Measurements from ENCODE around the gene TARM1. TPM values are rescaled to one million over a fixed set of nuclear protein-coding genes. Genes with fewer than 3 reads are reported as not detected.

Gene TARM1
- not detected for polyA plus RNA-seq

GRCh38 chr19:54081032-54081431 is at the start of gene TARM1:
Gene TARM1 (minus strand): TSS chr19:54081365. CDS start chr19:54081340, 25 bp downstream.
- no peaks in the 10 kb centered on the region for H3K27me3 ChIP-seq (ENCODE audit: control insufficient read depth in 1 of 2, insufficient read depth in 2 of 2, low read length in 2 of 2)
- peaks cover 2 to 9% of the 10 kb centered on the region in 2 donors for H3K9me3 ChIP-seq (ENCODE audit: control insufficient read depth in 2 of 2, insufficient read depth in 1 of 2, low read depth in 1 of 2, low read length in 1 of 2)
- 81 to 84% methylated on average over 7 of the region's 7 CpGs for WGBS, 2 donors
- no peaks in the 10 kb centered on the region for H3K4me1 ChIP-seq (ENCODE audit: control insufficient read depth in 2 of 2, insufficient read depth in 2 of 2, low read length in 1 of 2)
- H3K36me3 ChIP-seq (ENCODE audit: control insufficient read depth in 2 of 2, insufficient read depth in 2 of 2, low read length in 1 of 2): no peaks in the 10 kb centered on the region
- no peak within 1 kb of the TSS for H3K4me3 ChIP-seq (ENCODE audit: low read depth in 1 of 2, low read length in 2 of 2)
- H3K27ac ChIP-seq (ENCODE audit: low read depth in 2 of 2, low read length in 1 of 2): no peak within 1 kb of the TSS

- H3K27ac ChIP-seq (ENCODE audit: low read depth in 2 of 2, low read length in 1 of 2): no peak overlapping the region
- WGBS, 2 donors: 97 to 98% methylated on average over 20 of the region's 20 CpGs
- H3K4me1 ChIP-seq (ENCODE audit: control insufficient read depth in 2 of 2, insufficient read depth in 2 of 2, low read length in 1 of 2): peaks cover 3% of the 10 kb centered on the region in 2 donors
- H3K36me3 ChIP-seq (ENCODE audit: control insufficient read depth in 2 of 2, insufficient read depth in 2 of 2, low read length in 1 of 2): peaks cover 42 to 51% of the 10 kb centered on the region in 2 donors
- no peaks in the 10 kb centered on the region for H3K27me3 ChIP-seq (ENCODE audit: control insufficient read depth in 1 of 2, insufficient read depth in 2 of 2, low read length in 2 of 2)
- no peaks in the 10 kb centered on the region for H3K9me3 ChIP-seq (ENCODE audit: control insufficient read depth in 2 of 2, insufficient read depth in 1 of 2, low read depth in 1 of 2, low read length in 1 of 2)
- no peak overlapping the region for H3K4me3 ChIP-seq (ENCODE audit: low read depth in 1 of 2, low read length in 2 of 2)
Observed at GRCh38 chr19:54129617-54129996, 48.4 kb upstream of the TARM1 start.

GRCh38 chr19:54128796-54129616 is 47.8 kb upstream of the TARM1 start:
- peaks cover 0 to 3% of the 10 kb centered on the region in 2 donors for H3K4me1 ChIP-seq (ENCODE audit: control insufficient read depth in 2 of 2, insufficient read depth in 2 of 2, low read length in 1 of 2)
- peaks cover 45 to 57% of the 10 kb centered on the region in 2 donors for H3K36me3 ChIP-seq (ENCODE audit: control insufficient read depth in 2 of 2, insufficient read depth in 2 of 2, low read length in 1 of 2)
- H3K9me3 ChIP-seq (ENCODE audit: control insufficient read depth in 2 of 2, insufficient read depth in 1 of 2, low read depth in 1 of 2, low read length in 1 of 2): no peaks in the 10 kb centered on the region
- no peak overlapping the region for H3K27ac ChIP-seq (ENCODE audit: low read depth in 2 of 2, low read length in 1 of 2)
- 95 to 96% methylated on average over 41 of the region's 41 CpGs for WGBS, 2 donors
- H3K4me3 ChIP-seq (ENCODE audit: low read depth in 1 of 2, low read length in 2 of 2): no peak overlapping the region
- H3K27me3 ChIP-seq (ENCODE audit: control insufficient read depth in 1 of 2, insufficient read depth in 2 of 2, low read length in 2 of 2): no peaks in the 10 kb centered on the region

GRCh38 chr19:54128441-54128725 is 47.2 kb upstream of the TARM1 start:
- Histone ChIP-seq H3K4me1 (ENCODE audit: control insufficient read depth in 2 of 2, insufficient read depth in 2 of 2, low read length in 1 of 2) (peaks cover 0 to 2% of the 10 kb centered on the region in 2 donors), H3K36me3 (ENCODE audit: control insufficient read depth in 2 of 2, insufficient read depth in 2 of 2, low read length in 1 of 2) (peaks cover 45 to 63% of the 10 kb centered on the region in 2 donors)

GRCh38 chr19:54127688-54128440 is 46.7 kb upstream of the TARM1 start:
- peaks cover 45 to 68% of the 10 kb centered on the region in 2 donors for H3K36me3 ChIP-seq (ENCODE audit: control insufficient read depth in 2 of 2, insufficient read depth in 2 of 2, low read length in 1 of 2)
- no peaks in the 10 kb centered on the region for H3K27me3 ChIP-seq (ENCODE audit: control insufficient read depth in 1 of 2, insufficient read depth in 2 of 2, low read length in 2 of 2)
- H3K4me1 ChIP-seq (ENCODE audit: control insufficient read depth in 2 of 2, insufficient read depth in 2 of 2, low read length in 1 of 2): no peaks in the 10 kb centered on the region
- WGBS, 2 donors: 92 to 93% methylated on average over 37 to 44 of the region's 44 CpGs
- no peak overlapping the region for H3K4me3 ChIP-seq (ENCODE audit: low read depth in 1 of 2, low read length in 2 of 2)
- H3K9me3 ChIP-seq (ENCODE audit: control insufficient read depth in 2 of 2, insufficient read depth in 1 of 2, low read depth in 1 of 2, low read length in 1 of 2): no peaks in the 10 kb centered on the region
- H3K27ac ChIP-seq (ENCODE audit: low read depth in 2 of 2, low read length in 1 of 2): no peak overlapping the region

More at GRCh38 chr19:54128441-54128725, 47.2 kb upstream of the TARM1 start:
- Histone ChIP-seq H3K27me3 (ENCODE audit: control insufficient read depth in 1 of 2, insufficient read depth in 2 of 2, low read length in 2 of 2) (no peaks in the 10 kb centered on the region), H3K4me3 (ENCODE audit: low read depth in 1 of 2, low read length in 2 of 2) (no peak overlapping the region), H3K27ac (ENCODE audit: low read depth in 2 of 2, low read length in 1 of 2) (no peak overlapping the region), H3K9me3 (ENCODE audit: control insufficient read depth in 2 of 2, insufficient read depth in 1 of 2, low read depth in 1 of 2, low read length in 1 of 2) (no peaks in the 10 kb centered on the region)
- WGBS, 2 donors: 86 to 92% methylated on average over 15 to 20 of the region's 20 CpGs

- Histone ChIP-seq H3K36me3 (ENCODE audit: control insufficient read depth in 2 of 2, insufficient read depth in 2 of 2, low read length in 1 of 2) (peaks cover 44 to 72% of the 10 kb centered on the region in 2 donors), H3K27ac (ENCODE audit: low read depth in 2 of 2, low read length in 1 of 2) (no peak overlapping the region), H3K27me3 (ENCODE audit: control insufficient read depth in 1 of 2, insufficient read depth in 2 of 2, low read length in 2 of 2) (no peaks in the 10 kb centered on the region), H3K4me1 (ENCODE audit: control insufficient read depth in 2 of 2, insufficient read depth in 2 of 2, low read length in 1 of 2) (no peaks in the 10 kb centered on the region), H3K9me3 (ENCODE audit: control insufficient read depth in 2 of 2, insufficient read depth in 1 of 2, low read depth in 1 of 2, low read length in 1 of 2) (no peaks in the 10 kb centered on the region), H3K4me3 (ENCODE audit: low read depth in 1 of 2, low read length in 2 of 2) (no peak overlapping the region)
- WGBS, 2 donors: 87 to 88% methylated on average over 9 of the region's 9 CpGs
Observed at GRCh38 chr19:54125713-54126112, 44.5 kb upstream of the TARM1 start.

GRCh38 chr19:54124393-54124792 is 43.2 kb upstream of the TARM1 start:
- Histone ChIP-seq H3K4me1 (ENCODE audit: control insufficient read depth in 2 of 2, insufficient read depth in 2 of 2, low read length in 1 of 2) (no peaks in the 10 kb centered on the region), H3K36me3 (ENCODE audit: control insufficient read depth in 2 of 2, insufficient read depth in 2 of 2, low read length in 1 of 2) (peaks cover 38 to 68% of the 10 kb centered on the region in 2 donors), H3K27ac (ENCODE audit: low read depth in 2 of 2, low read length in 1 of 2) (no peak overlapping the region), H3K4me3 (ENCODE audit: low read depth in 1 of 2, low read length in 2 of 2) (no peak overlapping the region), H3K27me3 (ENCODE audit: control insufficient read depth in 1 of 2, insufficient read depth in 2 of 2, low read length in 2 of 2) (no peaks in the 10 kb centered on the region), H3K9me3 (ENCODE audit: control insufficient read depth in 2 of 2, insufficient read depth in 1 of 2, low read depth in 1 of 2, low read length in 1 of 2) (no peaks in the 10 kb centered on the region)
- WGBS, 2 donors: 92% methylated on average over 19 of the region's 19 CpGs

GRCh38 chr19:54123682-54124081 is 42.5 kb upstream of the TARM1 start:
- Histone ChIP-seq H3K36me3 (ENCODE audit: control insufficient read depth in 2 of 2, insufficient read depth in 2 of 2, low read length in 1 of 2) (peaks cover 33 to 61% of the 10 kb centered on the region in 2 donors), H3K4me3 (ENCODE audit: low read depth in 1 of 2, low read length in 2 of 2) (no peak overlapping the region)
- 91 to 95% methylated on average over 14 to 17 of the region's 17 CpGs for WGBS, 2 donors

GRCh38 chr19:54121259-54121658 is 40.1 kb upstream of the TARM1 start:
- Histone ChIP-seq H3K4me3 (ENCODE audit: low read depth in 1 of 2, low read length in 2 of 2) (no peak overlapping the region), H3K36me3 (ENCODE audit: control insufficient read depth in 2 of 2, insufficient read depth in 2 of 2, low read length in 1 of 2) (peaks cover 18 to 54% of the 10 kb centered on the region in 2 donors), H3K4me1 (ENCODE audit: control insufficient read depth in 2 of 2, insufficient read depth in 2 of 2, low read length in 1 of 2) (peaks cover 4% of the 10 kb centered on the region in 2 donors), H3K27me3 (ENCODE audit: control insufficient read depth in 1 of 2, insufficient read depth in 2 of 2, low read length in 2 of 2) (no peaks in the 10 kb centered on the region), H3K9me3 (ENCODE audit: control insufficient read depth in 2 of 2, insufficient read depth in 1 of 2, low read depth in 1 of 2, low read length in 1 of 2) (no peaks in the 10 kb centered on the region), H3K27ac (ENCODE audit: low read depth in 2 of 2, low read length in 1 of 2) (no peak overlapping the region)
- WGBS, 2 donors: 90 to 91% methylated on average over 10 of the region's 10 CpGs

More at GRCh38 chr19:54123682-54124081, 42.5 kb upstream of the TARM1 start:
- Histone ChIP-seq H3K9me3 (ENCODE audit: control insufficient read depth in 2 of 2, insufficient read depth in 1 of 2, low read depth in 1 of 2, low read length in 1 of 2) (no peaks in the 10 kb centered on the region), H3K4me1 (ENCODE audit: control insufficient read depth in 2 of 2, insufficient read depth in 2 of 2, low read length in 1 of 2) (no peaks in the 10 kb centered on the region), H3K27me3 (ENCODE audit: control insufficient read depth in 1 of 2, insufficient read depth in 2 of 2, low read length in 2 of 2) (no peaks in the 10 kb centered on the region), H3K27ac (ENCODE audit: low read depth in 2 of 2, low read length in 1 of 2) (no peak overlapping the region)
